ENCODE measurements around the gene ROBO1.

DNA sequence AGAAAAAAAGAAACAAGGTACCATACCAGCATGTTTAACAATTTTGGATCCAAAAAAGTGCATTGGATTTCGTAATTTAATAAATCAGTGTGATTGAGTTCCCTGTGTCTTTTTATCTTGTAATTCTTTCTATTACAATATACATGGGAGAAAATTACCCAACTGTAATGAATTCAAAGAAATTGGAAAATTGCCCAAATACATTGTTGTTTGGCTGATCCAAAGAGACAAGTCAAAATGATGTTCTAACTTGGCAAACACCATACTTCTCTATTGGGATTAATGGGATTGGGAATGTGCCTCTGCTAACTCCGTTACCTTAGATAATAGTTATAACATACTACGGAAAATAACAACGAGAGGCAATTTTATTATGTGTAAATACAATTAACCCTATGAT, 1097.1 kb downstream of the ROBO1 start:
- TF ChIP-seq, protein P1, sequence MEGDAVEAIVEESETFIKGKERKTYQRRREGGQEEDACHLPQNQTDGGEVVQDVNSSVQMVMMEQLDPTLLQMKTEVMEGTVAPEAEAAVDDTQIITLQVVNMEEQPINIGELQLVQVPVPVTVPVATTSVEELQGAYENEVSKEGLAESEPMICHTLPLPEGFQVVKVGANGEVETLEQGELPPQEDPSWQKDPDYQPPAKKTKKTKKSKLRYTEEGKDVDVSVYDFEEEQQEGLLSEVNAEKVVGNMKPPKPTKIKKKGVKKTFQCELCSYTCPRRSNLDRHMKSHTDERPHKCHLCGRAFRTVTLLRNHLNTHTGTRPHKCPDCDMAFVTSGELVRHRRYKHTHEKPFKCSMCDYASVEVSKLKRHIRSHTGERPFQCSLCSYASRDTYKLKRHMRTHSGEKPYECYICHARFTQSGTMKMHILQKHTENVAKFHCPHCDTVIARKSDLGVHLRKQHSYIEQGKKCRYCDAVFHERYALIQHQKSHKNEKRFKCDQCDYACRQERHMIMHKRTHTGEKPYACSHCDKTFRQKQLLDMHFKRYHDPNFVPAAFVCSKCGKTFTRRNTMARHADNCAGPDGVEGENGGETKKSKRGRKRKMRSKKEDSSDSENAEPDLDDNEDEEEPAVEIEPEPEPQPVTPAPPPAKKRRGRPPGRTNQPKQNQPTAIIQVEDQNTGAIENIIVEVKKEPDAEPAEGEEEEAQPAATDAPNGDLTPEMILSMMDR (IDR thresholded peaks at IDR 0.05; ENCODE audit: extremely low read depth in 1 of 2, insufficient read depth in 1 of 2, low read depth in 1 of 2, low read length in 2 of 2): no peak
- TF ChIP-seq POLR2A (IDR thresholded peaks at IDR 0.05; ENCODE audit: low read depth, low read length) (no peak), MYC (IDR thresholded peaks at IDR 0.05; ENCODE audit: low read depth, low read length) (no peak), POLR2AphosphoS5 (IDR thresholded peaks at IDR 0.05; ENCODE audit: insufficient read depth, low read depth, low read length) (no peak), EZH2 (IDR thresholded peaks at IDR 0.05; ENCODE audit: borderline replicate concordance, low read depth, low read length, severe bottlenecking) (no peak)

All from endothelial cell of umbilical vein (primary cell).